ENCODE data around the gene SLC35F3.

DNA sequence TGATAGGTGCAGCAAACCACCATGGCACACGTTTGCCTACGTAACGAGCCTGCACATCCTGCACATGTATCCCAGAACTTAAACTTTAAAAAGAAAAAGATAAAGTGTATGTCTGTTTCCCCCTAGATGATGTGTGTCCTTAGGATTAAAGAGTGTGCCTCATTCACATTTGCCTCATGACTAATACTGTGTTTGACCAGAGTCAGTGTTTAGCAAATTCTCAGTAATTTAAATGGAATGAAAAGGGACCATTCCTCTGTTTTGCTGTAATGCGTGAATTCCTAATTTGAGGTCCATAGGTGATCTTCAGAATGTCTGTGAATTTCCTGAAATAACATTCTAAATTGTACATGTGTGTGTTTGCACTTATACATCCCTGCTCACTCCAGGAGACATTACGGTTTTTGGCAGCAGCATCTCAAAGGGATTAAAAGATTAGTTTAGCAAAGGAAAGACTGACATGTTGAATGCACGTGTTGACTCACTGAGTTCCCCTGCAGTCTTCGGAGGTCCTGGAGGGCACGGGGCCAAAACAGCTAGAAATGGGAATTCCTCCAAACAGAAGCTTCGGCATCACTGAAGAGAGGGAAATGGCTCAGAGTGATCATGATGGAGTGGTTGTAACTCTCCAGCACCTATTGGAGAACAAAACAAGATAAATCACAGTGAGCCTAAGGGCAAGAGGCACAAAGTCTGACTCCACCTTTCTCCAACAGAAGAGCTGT is 19.1 kb upstream of the SLC35F3 start:
- no peak for TF ChIP-seq POLR2A (IDR thresholded peaks at IDR 0.05)
- TF ChIP-seq, protein P1, sequence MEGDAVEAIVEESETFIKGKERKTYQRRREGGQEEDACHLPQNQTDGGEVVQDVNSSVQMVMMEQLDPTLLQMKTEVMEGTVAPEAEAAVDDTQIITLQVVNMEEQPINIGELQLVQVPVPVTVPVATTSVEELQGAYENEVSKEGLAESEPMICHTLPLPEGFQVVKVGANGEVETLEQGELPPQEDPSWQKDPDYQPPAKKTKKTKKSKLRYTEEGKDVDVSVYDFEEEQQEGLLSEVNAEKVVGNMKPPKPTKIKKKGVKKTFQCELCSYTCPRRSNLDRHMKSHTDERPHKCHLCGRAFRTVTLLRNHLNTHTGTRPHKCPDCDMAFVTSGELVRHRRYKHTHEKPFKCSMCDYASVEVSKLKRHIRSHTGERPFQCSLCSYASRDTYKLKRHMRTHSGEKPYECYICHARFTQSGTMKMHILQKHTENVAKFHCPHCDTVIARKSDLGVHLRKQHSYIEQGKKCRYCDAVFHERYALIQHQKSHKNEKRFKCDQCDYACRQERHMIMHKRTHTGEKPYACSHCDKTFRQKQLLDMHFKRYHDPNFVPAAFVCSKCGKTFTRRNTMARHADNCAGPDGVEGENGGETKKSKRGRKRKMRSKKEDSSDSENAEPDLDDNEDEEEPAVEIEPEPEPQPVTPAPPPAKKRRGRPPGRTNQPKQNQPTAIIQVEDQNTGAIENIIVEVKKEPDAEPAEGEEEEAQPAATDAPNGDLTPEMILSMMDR (IDR thresholded peaks at IDR 0.05), result no peak
